ENCODE data around the gene MET. TPM values are rescaled to one million over a fixed set of nuclear protein-coding genes. Genes with fewer than 3 reads are reported as not detected.

Gene MET
- polyA plus RNA-seq, 1 donor from 2014 or later, result not detected

DNA sequence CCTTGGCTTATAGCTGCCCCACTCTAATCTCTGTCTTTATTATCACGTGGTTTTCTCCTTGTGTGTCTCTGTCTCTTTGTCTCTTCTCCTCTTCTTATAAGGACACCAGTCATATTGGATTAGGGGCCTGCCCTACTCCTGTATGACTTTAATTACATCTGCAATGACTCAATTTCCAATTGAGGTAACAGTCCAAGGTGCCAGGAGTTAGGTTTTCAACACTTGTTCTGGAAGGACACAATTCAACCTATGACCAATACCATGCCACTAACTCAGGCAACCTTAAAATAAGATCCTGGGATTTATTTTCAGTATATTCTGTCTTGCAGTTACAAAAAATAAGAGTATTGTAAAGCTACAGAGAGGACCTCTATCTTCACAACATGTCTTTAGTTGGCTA is 21.6 kb upstream of the MET start:
- no peaks in the 10 kb centered on the region for H3K27me3 ChIP-seq (ENCODE audit: insufficient read depth, low read depth, low read length)
- H3K9me2 ChIP-seq (ENCODE audit: insufficient read depth, low read length), result no peaks in the 10 kb centered on the region
- H3K9me3 ChIP-seq (ENCODE audit: low read length), result no peaks in the 10 kb centered on the region
- H3K36me3 ChIP-seq (ENCODE audit: insufficient read depth, low read length), result no peaks in the 10 kb centered on the region
- no peaks in the 10 kb centered on the region for H3F3A ChIP-seq (ENCODE audit: insufficient read depth, low read length, poor library complexity, severe bottlenecking)
- H3K27ac ChIP-seq (ENCODE audit: low read length), result no peak overlapping the region
- H3K4me3 ChIP-seq (ENCODE audit: low read length), result no peak overlapping the region
- H4K20me1 ChIP-seq (ENCODE audit: insufficient read depth), result no peaks in the 10 kb centered on the region
- H3K79me2 ChIP-seq (replicated peaks; ENCODE audit: insufficient read depth, low read length), result no peaks in the 10 kb centered on the region
- TF ChIP-seq MXI1 (conservative IDR thresholded peaks at IDR 0.05; ENCODE audit: poor library complexity, severe bottlenecking), result no peak
- TF ChIP-seq, protein P1, sequence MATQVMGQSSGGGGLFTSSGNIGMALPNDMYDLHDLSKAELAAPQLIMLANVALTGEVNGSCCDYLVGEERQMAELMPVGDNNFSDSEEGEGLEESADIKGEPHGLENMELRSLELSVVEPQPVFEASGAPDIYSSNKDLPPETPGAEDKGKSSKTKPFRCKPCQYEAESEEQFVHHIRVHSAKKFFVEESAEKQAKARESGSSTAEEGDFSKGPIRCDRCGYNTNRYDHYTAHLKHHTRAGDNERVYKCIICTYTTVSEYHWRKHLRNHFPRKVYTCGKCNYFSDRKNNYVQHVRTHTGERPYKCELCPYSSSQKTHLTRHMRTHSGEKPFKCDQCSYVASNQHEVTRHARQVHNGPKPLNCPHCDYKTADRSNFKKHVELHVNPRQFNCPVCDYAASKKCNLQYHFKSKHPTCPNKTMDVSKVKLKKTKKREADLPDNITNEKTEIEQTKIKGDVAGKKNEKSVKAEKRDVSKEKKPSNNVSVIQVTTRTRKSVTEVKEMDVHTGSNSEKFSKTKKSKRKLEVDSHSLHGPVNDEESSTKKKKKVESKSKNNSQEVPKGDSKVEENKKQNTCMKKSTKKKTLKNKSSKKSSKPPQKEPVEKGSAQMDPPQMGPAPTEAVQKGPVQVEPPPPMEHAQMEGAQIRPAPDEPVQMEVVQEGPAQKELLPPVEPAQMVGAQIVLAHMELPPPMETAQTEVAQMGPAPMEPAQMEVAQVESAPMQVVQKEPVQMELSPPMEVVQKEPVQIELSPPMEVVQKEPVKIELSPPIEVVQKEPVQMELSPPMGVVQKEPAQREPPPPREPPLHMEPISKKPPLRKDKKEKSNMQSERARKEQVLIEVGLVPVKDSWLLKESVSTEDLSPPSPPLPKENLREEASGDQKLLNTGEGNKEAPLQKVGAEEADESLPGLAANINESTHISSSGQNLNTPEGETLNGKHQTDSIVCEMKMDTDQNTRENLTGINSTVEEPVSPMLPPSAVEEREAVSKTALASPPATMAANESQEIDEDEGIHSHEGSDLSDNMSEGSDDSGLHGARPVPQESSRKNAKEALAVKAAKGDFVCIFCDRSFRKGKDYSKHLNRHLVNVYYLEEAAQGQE (IDR thresholded peaks at IDR 0.05; ENCODE audit: borderline replicate concordance), result no peak
- TF ChIP-seq EP300 (conservative IDR thresholded peaks at IDR 0.05; ENCODE audit: poor library complexity, severe bottlenecking), result no peak
- TF ChIP-seq TAF1 (IDR thresholded peaks at IDR 0.05; ENCODE audit: low read depth), result no peak
- TF ChIP-seq SMC3 (conservative IDR thresholded peaks at IDR 0.05; ENCODE audit: poor library complexity), result no peak
- no peak for TF ChIP-seq POLR2AphosphoS5 (IDR thresholded peaks at IDR 0.05)
- TF ChIP-seq, protein P2, sequence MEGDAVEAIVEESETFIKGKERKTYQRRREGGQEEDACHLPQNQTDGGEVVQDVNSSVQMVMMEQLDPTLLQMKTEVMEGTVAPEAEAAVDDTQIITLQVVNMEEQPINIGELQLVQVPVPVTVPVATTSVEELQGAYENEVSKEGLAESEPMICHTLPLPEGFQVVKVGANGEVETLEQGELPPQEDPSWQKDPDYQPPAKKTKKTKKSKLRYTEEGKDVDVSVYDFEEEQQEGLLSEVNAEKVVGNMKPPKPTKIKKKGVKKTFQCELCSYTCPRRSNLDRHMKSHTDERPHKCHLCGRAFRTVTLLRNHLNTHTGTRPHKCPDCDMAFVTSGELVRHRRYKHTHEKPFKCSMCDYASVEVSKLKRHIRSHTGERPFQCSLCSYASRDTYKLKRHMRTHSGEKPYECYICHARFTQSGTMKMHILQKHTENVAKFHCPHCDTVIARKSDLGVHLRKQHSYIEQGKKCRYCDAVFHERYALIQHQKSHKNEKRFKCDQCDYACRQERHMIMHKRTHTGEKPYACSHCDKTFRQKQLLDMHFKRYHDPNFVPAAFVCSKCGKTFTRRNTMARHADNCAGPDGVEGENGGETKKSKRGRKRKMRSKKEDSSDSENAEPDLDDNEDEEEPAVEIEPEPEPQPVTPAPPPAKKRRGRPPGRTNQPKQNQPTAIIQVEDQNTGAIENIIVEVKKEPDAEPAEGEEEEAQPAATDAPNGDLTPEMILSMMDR (IDR thresholded peaks at IDR 0.05; ENCODE audit: poor library complexity, severe bottlenecking), result no peak
- no peak for TF ChIP-seq EZH2 (IDR thresholded peaks at IDR 0.05; ENCODE audit: borderline replicate concordance, insufficient read depth, low read length, poor library complexity, severe bottlenecking)
- TF ChIP-seq RAD21 (conservative IDR thresholded peaks at IDR 0.05), result no peak
- H2AFZ ChIP-seq (ENCODE audit: low read depth, low read length), result no peak overlapping the region
- no peak overlapping the region for H3K4me2 ChIP-seq (ENCODE audit: low read length)
- H3K9ac ChIP-seq (ENCODE audit: low read length), result no peak overlapping the region

DNA sequence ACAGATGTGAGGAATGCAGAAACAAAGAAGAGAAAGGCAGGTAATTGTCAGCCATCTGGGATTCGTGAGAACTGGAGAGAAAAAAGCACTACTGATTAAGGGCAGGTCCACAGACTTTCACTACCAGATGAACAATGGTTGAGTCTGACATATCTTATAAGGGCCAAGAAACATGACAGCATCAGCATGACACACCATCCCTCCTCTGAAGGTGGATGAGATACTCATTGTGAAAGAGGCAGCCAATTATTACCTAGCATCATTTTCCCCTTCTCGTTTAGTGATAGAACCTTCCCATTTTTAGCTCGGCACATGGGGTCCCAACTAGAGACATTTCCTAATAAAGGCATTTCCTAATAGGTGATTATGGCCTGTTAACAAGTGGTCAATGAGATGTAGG is 19.2 kb upstream of the MET start:
- H3K4me2 ChIP-seq (ENCODE audit: low read length), result no peak overlapping the region
- no peaks in the 10 kb centered on the region for H3K79me2 ChIP-seq (replicated peaks; ENCODE audit: insufficient read depth, low read length)
- H3F3A ChIP-seq (ENCODE audit: insufficient read depth, low read length, poor library complexity, severe bottlenecking), result no peaks in the 10 kb centered on the region
- no peaks in the 10 kb centered on the region for H3K9me3 ChIP-seq (ENCODE audit: low read length)
- no peak overlapping the region for H3K27ac ChIP-seq (ENCODE audit: low read length)
- no peak overlapping the region for H2AFZ ChIP-seq (ENCODE audit: low read depth, low read length)
- H3K36me3 ChIP-seq (ENCODE audit: insufficient read depth, low read length), result no peaks in the 10 kb centered on the region
- H3K9ac ChIP-seq (ENCODE audit: low read length), result no peak overlapping the region
- H3K9me2 ChIP-seq (ENCODE audit: insufficient read depth, low read length), result no peaks in the 10 kb centered on the region
- H4K20me1 ChIP-seq (ENCODE audit: insufficient read depth), result no peaks in the 10 kb centered on the region
- TF ChIP-seq RAD21 (conservative IDR thresholded peaks at IDR 0.05), result no peak
- H3K27me3 ChIP-seq (ENCODE audit: insufficient read depth, low read depth, low read length), result no peaks in the 10 kb centered on the region
- no peak overlapping the region for H3K4me3 ChIP-seq (ENCODE audit: low read length)

DNA sequence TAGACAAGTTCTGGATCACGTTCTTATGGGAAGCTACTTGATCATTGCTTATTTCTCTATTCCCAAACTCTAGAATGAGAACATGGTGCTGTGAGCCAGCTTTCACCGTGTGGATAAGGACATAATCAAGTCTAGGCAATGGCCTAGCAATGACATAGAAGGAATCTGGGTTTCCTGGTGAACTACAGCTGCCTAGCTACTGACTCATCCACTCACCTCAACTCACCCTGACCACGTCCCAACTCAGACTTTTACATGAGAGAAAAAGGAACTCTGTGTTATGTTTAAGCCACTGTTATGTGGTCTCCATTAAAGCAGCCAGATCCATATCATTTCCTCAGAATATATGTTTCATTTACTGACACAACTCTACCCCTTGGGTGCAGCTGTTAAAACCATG is 18.8 kb upstream of the MET start:
- H3K36me3 ChIP-seq (ENCODE audit: insufficient read depth, low read length), result no peaks in the 10 kb centered on the region
- H3K4me3 ChIP-seq (ENCODE audit: low read length), result no peak overlapping the region
- no peaks in the 10 kb centered on the region for H3K79me2 ChIP-seq (replicated peaks; ENCODE audit: insufficient read depth, low read length)
- no peak overlapping the region for H3K9ac ChIP-seq (ENCODE audit: low read length)
- H3K4me2 ChIP-seq (ENCODE audit: low read length), result no peak overlapping the region
- H4K20me1 ChIP-seq (ENCODE audit: insufficient read depth), result no peaks in the 10 kb centered on the region
- H3K9me3 ChIP-seq (ENCODE audit: low read length), result no peaks in the 10 kb centered on the region
- H3K27ac ChIP-seq (ENCODE audit: low read length), result no peak overlapping the region
- no peak for TF ChIP-seq RAD21 (conservative IDR thresholded peaks at IDR 0.05)
- TF ChIP-seq EZH2 (IDR thresholded peaks at IDR 0.05; ENCODE audit: borderline replicate concordance, insufficient read depth, low read length, poor library complexity, severe bottlenecking), result no peak
- TF ChIP-seq TAF1 (IDR thresholded peaks at IDR 0.05; ENCODE audit: low read depth), result no peak
- TF ChIP-seq EP300 (conservative IDR thresholded peaks at IDR 0.05; ENCODE audit: poor library complexity, severe bottlenecking), result no peak
- TF ChIP-seq MXI1 (conservative IDR thresholded peaks at IDR 0.05; ENCODE audit: poor library complexity, severe bottlenecking), result no peak
- TF ChIP-seq, protein P1 (IDR thresholded peaks at IDR 0.05; ENCODE audit: borderline replicate concordance), result no peak
- TF ChIP-seq, protein P2 (IDR thresholded peaks at IDR 0.05; ENCODE audit: poor library complexity, severe bottlenecking), result no peak
- no peak for TF ChIP-seq SMC3 (conservative IDR thresholded peaks at IDR 0.05; ENCODE audit: poor library complexity)
- no peak for TF ChIP-seq POLR2AphosphoS5 (IDR thresholded peaks at IDR 0.05)
- no peaks in the 10 kb centered on the region for H3K27me3 ChIP-seq (ENCODE audit: insufficient read depth, low read depth, low read length)
- no peaks in the 10 kb centered on the region for H3K9me2 ChIP-seq (ENCODE audit: insufficient read depth, low read length)
- H2AFZ ChIP-seq (ENCODE audit: low read depth, low read length), result no peak overlapping the region
- no peaks in the 10 kb centered on the region for H3F3A ChIP-seq (ENCODE audit: insufficient read depth, low read length, poor library complexity, severe bottlenecking)
